Psoas muscle (tissue), 8 donors: ENCODE results near the gene AQP7. TPM values are rescaled to one million over a fixed set of nuclear protein-coding genes. Genes with fewer than 3 reads are reported as not detected.

Experiments
- ATAC-seq, 4 donors: fragments of 200-7000 bp; cut with Tn5 transposase; one replicate each; pipeline ENCODE4 v1.9.1; 2020; ENCODE audit warnings: moderate library complexity in 3 of 4, mild to moderate bottlenecking in 2 of 4
- DNase-seq, 2 donors: peaks; one replicate each; pipeline ENCODE4 v3.0.0-alpha.2; 2020
- H3K27ac ChIP-seq: fragments of 200-600 bp; one replicate; pipeline ENCODE4 v1.8.0; 2022
- H3K27me3 ChIP-seq, 3 donors: fragments of 200-600 bp in 1 of 3; one replicate each; pipeline versions ENCODE4 v1.6.1 to v1.8.0; 2013 to 2022; ENCODE audit warnings: low read length in 2 of 3, mild to moderate bottlenecking in 2 of 3, moderate library complexity in 1 of 3; ENCODE audit not compliant: insufficient read depth in 3 of 3
- H3K36me3 ChIP-seq, 2 donors: fragments of 200-600 bp in 1 of 2; one replicate each; pipeline versions ENCODE4 v1.6.1 to v1.8.0; 2013 to 2022; ENCODE audit warnings: low read depth in 1 of 2, mild to moderate bottlenecking in 1 of 2, moderate library complexity in 1 of 2; ENCODE audit not compliant: insufficient read depth in 1 of 2
- H3K4me1 ChIP-seq: fragments of 200-600 bp; one replicate; pipeline ENCODE4 v1.8.0; 2022
- H3K4me3 ChIP-seq: fragments of 200-600 bp; one replicate; pipeline ENCODE4 v1.8.0; 2022; ENCODE audit warnings: mild to moderate bottlenecking
- H3K9me3 ChIP-seq: fragments of 200-600 bp; one replicate; pipeline ENCODE4 v1.8.0; 2022
- CTCF ChIP-seq: fragments of 200-600 bp; IDR thresholded peaks from one replicate; pipeline ENCODE4 v1.8.0; 2022; ENCODE audit warnings: antibody characterized with exemption
- WGBS, 3 donors: extraction: QIAGEN DNeasy Blood & Tissue Kit; methylation state at CpG; one replicate each; pipeline versions ENCODE4 v1.1.6 to v1.1.7; 2013; 5-methylcytosine and 5-hydroxymethylcytosine counted together
- intact Hi-C, 2 donors: fragments of 100-400 bp; cut with DNase I; formaldehyde crosslinking; loops; one replicate each; pipeline versions ENCODE4 v1.11.0 to v1.14.2; 2022
- polyA plus RNA-seq, 3 donors: library from polyadenylated mRNA; stranded (reverse); fragments of 200-250 nt; gene quantifications; one replicate each; pipeline ENCODE4 v1.2.3, GENCODE V29; 2013
- total RNA-seq, 4 donors: library from RNA; stranded (reverse); fragmentation: NEBNext Ultra II Directional in 2 of 4; extraction: Animal tissue kit (Norgen Biotek cat#: 25700) in 2 of 4; gene quantifications; one replicate each; pipeline versions ENCODE4 v1.2.1 to v1.2.4, GENCODE V29; 2021 to 2023
- donor health status: healthy with polysubstance abuse.
- donor health status: DM: no; HTN: no; CAD: no; lungs with moderate emphysema.
- donor health status: Bipolar disorder and iron deficiency.
- donor health status: healthy.
- donor health status: DM: yes; HTN: yes; CAD: no.
- donor health status: DM: no; HTN: no; CAD: no.
- donor health status: DM: no; HTN: no; CAD: no.
- donor health status: DM: yes; HTN: yes; CAD: no.

Gene AQP7
- total and polyA plus RNA-seq, 7 donors: 8.6 to 45.0 (median 10.8) TPM

- H3K27me3 ChIP-seq: peaks cover 0 to 11% (median 4%) of the 10 kb centered on the region in 3 donors
- H3K9me3 ChIP-seq: no peaks in the 10 kb centered on the region
- TF ChIP-seq CTCF: no peak
- intact Hi-C loops: no loop called here
- WGBS, 3 donors: 43 to 51% (median 51%) methylated on average over 8 of the region's 8 CpGs
- DNase-seq (no peak), ATAC-seq (no peak)
- no peak overlapping the region for H3K27ac ChIP-seq
- no peaks in the 10 kb centered on the region for H3K36me3 ChIP-seq
- no peaks in the 10 kb centered on the region for H3K4me1 ChIP-seq
- no peak overlapping the region for H3K4me3 ChIP-seq
These were observed 33.5 kb upstream of the AQP7 start for GRCh38 chr9:33435821-33436277.

- H3K9me3 ChIP-seq: no peaks in the 10 kb centered on the region
- H3K36me3 ChIP-seq: no peaks in the 10 kb centered on the region
- intact Hi-C loops: no loop called here
- ATAC-seq (no peak), DNase-seq (no peak)
- no peaks in the 10 kb centered on the region for H3K4me1 ChIP-seq
- 42 to 61% (median 49%) methylated on average over 15 to 16 of the region's 16 CpGs for WGBS, 3 donors
- no peak for TF ChIP-seq CTCF
- no peak overlapping the region for H3K4me3 ChIP-seq
- H3K27me3 ChIP-seq: peaks cover 0 to 11% (median 4%) of the 10 kb centered on the region in 3 donors
- no peak overlapping the region for H3K27ac ChIP-seq
These were observed 32.1 kb upstream of the AQP7 start for GRCh38 chr9:33434317-33435105.

GRCh38 chr9:33433871-33434270, 31.5 kb upstream of the AQP7 start:
- intact Hi-C loops: no loop called here
- 91 to 94% (median 93%) methylated on average over 8 of the region's 8 CpGs for WGBS, 3 donors
- Histone ChIP-seq H3K27me3 (peaks cover 0 to 11% (median 4%) of the 10 kb centered on the region in 3 donors), H3K36me3 (no peaks in the 10 kb centered on the region), H3K27ac (no peak overlapping the region), H3K4me1 (no peaks in the 10 kb centered on the region), H3K9me3 (no peaks in the 10 kb centered on the region), H3K4me3 (no peak overlapping the region)
- no peak for DNase-seq
- TF ChIP-seq CTCF: no peak
- no peak for ATAC-seq

- no peak for DNase-seq
- intact Hi-C loops: no loop called here
- H3K4me1 ChIP-seq: no peaks in the 10 kb centered on the region
- ATAC-seq: no peak
- H3K9me3 ChIP-seq: no peaks in the 10 kb centered on the region
- H3K36me3 ChIP-seq: no peaks in the 10 kb centered on the region
- H3K27me3 ChIP-seq: peaks cover 0 to 9% (median 2%) of the 10 kb centered on the region in 3 donors
- H3K4me3 ChIP-seq: no peak overlapping the region
- H3K27ac ChIP-seq: no peak overlapping the region
- 84 to 88% (median 85%) methylated on average over 2 of the region's 2 CpGs for WGBS, 3 donors
- TF ChIP-seq CTCF: no peak
These were observed 29.1 kb upstream of the AQP7 start for GRCh38 chr9:33431420-33431819.
